GM18499 (cell line): ENCODE data around the gene REC8.

Source experiments
- ATAC-seq: cut with Tn5 transposase; IDR thresholded peaks from one replicate; pipeline ENCODE4 v1.9.1; 2021; ENCODE audit warnings: moderate number of reproducible peaks; ENCODE audit not compliant: insufficient read depth, unreplicated experiment

REC8 gene, protein sequence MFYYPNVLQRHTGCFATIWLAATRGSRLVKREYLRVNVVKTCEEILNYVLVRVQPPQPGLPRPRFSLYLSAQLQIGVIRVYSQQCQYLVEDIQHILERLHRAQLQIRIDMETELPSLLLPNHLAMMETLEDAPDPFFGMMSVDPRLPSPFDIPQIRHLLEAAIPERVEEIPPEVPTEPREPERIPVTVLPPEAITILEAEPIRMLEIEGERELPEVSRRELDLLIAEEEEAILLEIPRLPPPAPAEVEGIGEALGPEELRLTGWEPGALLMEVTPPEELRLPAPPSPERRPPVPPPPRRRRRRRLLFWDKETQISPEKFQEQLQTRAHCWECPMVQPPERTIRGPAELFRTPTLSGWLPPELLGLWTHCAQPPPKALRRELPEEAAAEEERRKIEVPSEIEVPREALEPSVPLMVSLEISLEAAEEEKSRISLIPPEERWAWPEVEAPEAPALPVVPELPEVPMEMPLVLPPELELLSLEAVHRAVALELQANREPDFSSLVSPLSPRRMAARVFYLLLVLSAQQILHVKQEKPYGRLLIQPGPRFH

DNA sequence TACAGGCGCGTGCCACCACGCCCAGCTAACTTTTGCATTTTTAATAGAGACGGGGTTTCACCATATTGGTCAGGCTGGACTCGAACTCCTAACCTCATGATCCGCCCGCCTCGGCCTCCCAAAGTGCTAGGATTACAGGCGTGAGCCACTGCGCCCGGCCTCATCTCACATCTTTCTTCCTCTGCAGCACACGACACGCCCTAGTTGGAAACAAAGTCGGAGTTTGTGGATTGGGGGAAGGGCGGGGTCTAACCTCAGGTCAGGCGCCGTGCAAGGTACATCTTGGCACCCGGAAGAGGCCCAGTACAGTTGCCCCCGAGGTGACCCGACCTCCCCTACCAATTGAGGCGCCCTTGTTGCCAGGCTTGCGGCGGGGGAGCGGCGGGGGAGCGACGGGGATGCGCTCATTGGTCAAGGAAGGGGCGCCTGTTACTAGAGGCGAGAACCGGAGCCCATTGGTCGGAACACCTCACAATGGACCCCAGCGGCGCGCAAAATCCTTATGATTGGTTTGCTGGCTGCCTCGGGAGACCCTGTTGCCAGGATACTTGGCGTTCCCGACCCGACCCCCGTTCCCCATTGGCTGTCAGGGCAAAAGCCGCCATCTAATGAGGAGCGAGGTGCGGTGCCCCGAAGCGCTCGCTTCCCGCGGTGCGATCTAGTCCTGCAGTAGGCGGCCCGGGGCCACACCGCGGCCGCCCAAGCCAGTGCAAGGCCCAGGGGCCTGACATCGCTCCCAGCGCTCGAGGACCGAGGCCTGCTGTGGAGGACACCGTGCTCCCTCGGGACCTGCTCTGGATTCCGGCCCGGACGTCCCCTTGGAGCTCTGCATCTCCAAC, at the start of gene REC8:
TSS of gene REC8 (plus strand) at position 659 of the 839 bp plus-strand sequence. CDS start 473 bp downstream, outside the sequence.
- peak; percentile 78 for ATAC-seq

DNA sequence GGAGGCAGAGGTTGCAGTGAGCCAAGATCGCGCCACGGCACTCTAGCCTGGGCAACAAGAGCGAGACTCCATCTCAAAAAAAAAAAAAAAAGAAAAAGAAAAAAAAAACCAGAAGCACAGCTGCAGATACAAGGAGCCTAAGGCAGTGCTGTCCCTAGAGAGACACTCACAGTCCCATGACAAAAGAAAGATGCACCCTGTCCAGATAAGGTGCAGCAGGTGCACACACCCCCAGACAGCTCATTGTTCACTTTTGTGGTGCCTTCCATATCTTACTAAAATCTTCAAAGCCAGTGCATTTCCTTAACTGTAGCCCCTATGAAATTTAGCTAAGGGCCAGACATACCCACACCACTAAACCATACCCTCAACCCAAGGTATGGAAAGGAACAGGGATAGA, 49.5 kb upstream of the REC8 start:
- ATAC-seq: no peak

DNA sequence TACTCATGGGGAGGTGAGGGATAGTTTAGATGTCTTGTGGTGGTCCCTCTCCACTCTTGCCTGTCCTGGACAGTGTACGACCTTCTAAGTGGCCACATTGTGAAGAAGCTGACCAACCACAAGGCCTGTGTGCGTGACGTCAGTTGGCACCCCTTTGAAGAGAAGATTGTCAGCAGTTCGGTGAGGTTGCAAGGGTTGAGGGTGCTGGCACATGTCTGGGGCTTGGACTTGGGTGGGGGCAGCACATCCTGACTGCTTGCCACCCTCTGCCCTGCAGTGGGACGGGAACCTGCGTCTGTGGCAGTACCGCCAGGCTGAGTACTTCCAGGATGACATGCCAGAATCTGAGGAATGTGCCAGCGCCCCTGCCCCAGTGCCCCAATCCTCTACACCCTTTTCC, 49.0 kb upstream of the REC8 start:
- no peak for ATAC-seq

DNA sequence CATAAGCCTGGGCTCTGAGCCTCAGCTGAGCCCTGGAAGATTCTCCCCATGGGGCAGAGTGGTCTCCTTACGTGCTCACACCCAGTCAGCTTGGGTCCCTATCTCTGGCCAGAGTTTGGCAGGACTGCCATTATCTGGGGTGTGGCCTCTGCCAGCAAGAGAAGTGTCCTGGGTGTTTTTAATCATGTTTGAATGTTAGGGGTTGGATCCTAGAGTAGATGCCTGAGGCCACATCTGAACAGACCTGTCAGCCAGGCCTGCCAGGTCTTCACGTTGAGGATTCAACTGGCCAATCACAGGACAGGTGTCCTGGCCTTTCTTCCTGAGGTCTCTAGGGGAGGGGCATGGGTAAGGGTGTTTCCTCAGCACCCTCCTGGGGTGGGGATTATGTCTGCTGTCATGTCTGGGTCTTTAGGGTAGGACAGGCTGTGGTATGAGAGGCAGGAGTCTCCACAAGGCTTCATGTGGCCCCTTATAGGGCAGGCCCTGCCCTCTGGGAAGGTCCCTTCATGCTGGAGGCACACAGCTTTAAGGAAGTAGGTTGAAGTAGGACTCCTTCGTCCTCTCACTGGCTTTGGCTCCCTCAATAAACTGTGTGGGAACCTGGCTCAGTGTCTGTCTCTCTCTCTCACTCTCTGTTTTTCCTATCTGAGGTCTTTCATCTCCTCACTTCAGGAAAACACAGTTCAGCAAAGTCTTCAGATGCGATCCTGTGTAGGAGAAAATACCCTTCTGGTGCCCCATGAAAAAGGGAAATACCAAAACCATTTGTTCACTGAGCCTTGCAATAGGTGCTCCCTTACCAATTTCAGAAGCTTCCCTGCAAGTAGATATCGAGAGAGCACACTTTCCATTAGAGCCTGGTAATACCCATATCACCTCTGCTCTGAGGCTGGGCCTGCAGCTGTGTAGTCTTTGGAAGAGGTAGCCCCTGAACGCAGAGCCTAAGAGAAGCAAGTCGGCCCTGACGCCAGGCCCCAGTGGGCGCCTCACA, 48.2 kb upstream of the REC8 start:
- no peak for ATAC-seq

DNA sequence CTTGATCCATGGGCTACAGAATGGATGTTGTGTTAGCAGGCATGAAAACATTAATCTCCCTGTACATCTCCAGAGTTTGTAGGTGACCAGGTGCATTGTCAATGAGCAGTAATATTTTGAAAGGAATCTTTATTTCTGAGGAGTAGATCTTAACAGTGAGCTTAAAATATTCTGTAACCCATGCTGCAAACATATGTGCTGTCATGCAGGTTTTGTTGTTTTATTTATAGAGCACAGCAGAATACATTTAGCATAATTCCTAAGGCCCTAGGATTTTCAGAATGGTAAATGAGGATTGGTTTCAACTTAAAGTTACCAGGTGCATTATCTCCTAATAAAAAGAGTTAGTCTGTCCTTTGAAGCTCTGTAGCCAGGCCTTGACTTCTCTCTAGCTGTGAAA, 44.9 kb upstream of the REC8 start:
- no peak for ATAC-seq

DNA sequence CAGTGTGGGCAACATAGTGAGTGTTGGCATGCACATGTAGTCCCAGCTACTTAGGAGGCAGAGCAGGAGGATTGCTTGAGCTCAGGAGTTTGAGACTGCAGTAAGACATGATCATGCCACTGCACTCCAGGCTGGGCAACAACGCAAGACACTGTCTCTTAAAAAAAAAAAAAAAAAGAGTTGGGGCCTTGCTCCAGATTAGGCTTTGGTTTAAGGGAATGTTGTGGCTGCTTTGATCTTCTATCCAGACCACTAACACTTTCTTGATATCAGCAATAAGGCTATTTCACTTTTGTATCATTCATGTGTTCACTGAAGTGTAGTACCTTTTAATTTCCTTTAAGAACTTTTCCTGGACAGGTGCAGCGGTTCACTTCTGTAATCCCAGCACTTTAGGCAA, 44.2 kb upstream of the REC8 start:
- ATAC-seq: no peak

DNA sequence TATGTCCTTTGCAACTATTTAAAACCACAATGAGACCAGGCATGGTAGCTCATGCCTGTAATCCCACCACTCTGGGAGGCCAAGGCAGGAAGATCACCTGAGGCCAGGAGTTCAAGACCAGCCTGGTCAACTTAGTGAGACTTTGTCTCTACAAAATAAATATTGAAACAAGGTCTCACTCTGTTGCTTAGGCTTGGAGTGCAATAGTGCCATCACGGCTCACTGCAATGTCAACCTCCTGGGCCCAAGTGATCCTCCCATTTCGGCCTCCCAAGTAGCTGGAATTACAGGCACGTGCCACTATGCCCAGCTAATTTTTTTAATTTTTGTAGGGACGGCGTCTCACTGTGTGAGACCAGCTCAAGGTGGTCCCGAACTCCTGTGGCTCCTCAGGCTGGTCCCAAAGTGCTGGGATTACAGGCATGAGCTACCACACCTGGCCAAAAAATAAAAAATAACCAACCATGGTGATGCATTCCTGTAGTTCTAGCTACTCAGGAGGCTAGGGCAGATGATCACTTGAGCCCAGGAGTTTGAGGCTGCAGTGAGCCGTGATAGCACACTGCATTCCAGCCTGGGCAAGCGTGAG, 42.4 kb upstream of the REC8 start:
- no peak for ATAC-seq

DNA sequence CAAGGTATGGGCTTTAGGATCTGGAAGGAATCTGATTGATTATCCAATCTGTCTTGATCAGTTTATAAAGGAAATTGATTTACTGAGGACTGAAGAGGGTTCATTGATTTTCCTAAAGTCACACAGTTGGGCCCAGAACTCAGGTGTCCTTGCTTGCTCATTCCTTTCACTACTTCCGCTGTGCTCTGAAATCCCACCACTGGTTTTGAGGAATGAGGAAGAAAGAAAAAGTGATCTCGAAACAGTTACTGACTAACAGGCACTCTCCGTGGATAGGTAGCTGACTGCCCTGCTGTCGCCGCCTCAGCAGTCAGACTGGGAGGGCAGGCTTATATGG, 41.5 kb upstream of the REC8 start, which contains the start of gene FITM1:
TSS of gene FITM1 (plus strand) at position 280 of the 337 bp plus-strand sequence. CDS start 905 bp downstream, outside the sequence.
- ATAC-seq: no peak

DNA sequence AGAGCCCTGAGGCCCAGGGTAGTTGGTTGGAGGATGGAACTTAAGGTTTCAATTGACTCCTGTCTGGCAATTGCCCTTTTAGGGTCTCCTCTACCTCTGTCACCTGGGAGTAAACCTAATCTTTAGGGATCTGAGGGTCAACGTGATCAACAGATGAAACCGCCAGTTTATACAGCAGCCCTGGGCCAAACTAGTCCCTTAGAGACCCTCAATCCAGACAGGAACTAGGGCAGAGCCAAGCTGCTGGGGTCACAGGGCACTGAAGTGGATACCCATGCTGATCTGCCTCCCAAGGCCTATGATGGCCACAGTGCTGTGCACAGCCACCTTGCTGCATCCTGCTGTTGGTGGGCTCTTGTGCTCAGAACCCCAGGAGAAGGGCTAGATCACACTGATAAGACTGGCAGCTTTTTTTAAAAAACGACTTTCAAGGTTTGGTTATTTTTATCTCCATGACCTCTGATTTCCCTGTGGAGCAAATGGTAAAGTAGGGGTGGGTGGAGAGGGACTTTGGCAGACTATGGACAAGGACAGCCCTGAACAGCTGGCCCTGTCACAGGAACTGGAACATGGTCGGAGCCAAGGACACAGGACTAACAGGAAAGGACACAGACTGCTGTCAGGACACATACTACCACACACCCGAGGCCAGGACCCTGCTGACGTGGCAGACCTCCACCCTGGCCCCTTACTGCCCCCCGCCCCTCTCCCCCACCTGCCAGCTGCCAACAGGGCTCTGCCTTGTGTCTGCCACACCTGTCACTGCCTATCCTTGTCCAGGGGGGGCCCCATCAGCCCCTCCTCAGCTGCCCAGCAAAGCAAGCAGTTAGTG, 40.9 kb upstream of the REC8 start:
- no peak for ATAC-seq

DNA sequence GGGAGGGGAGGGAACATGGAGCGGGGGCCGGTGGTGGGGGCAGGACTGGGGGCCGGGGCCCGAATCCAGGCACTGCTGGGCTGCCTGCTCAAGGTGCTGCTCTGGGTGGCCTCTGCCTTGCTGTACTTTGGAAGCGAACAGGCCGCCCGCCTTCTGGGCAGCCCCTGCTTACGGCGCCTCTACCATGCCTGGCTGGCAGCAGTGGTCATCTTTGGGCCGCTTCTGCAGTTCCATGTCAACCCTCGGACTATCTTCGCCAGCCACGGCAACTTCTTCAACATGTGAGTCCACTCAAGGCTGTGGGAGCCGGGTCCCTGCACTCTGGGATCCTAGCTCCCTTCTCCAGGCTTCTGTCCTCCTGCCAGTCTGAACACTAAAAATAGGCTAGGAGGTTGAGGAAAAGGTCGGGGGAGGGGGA, 40.3 kb upstream of the REC8 start:
- no peak for ATAC-seq

DNA sequence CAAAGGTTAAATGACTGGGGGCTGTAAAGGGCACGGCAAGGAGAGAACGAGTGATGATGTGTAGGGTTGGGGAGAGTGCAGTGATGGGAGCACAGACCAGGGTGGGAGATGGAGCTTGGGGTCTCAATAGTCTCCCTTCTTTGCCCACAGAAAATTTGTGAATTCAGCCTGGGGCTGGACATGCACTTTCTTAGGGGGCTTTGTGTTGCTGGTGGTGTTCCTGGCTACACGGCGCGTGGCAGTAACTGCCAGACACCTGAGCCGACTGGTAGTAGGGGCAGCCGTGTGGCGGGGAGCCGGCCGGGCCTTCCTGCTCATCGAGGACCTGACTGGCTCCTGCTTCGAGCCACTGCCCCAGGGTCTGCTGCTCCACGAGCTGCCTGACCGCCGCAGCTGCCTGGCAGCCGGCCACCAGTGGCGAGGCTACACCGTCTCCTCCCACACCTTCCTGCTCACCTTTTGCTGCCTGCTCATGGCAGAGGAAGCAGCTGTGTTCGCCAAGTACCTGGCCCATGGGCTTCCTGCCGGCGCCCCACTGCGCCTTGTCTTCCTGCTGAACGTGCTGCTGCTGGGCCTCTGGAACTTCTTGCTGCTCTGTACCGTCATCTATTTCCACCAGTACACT, 39.7 kb upstream of the REC8 start:
- ATAC-seq: no peak

DNA sequence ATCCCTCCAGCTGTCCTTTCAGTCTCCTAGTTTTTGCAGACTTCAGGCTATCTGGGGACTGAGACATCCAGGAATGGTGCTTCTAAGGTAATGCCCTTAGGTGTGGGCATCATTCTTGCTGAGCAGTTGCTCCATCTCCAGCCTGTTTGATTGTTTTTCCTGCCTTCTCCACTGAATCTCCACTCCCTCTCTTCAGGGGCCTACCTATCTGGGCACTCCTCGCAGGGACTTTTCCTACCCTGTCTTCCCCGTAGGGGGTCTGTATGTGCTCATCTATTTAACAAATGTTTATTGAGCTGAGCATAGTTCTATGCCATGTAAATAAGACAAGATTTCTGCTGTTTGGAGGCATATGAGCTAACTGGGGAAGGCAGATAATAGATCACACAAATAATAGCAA, 38.9 kb upstream of the REC8 start:
- no peak for ATAC-seq

DNA sequence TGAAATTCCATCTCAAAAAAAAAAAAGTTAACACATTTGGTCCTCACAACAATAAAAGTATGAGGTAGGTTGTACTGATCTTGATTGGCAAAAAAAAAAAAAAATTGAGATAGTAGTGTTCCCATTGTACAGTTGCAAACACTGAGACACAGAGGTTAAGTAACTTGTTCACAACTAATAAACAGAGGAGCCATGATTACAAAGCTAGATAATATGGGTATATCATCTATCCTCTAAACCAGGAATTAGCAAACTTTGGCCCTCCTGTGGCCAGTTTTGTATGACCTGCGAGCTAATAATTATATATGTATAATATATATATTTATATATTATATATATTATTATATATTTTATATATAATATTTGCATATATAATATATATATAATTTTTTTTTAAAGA, 38.1 kb upstream of the REC8 start:
- no peak for ATAC-seq

DNA sequence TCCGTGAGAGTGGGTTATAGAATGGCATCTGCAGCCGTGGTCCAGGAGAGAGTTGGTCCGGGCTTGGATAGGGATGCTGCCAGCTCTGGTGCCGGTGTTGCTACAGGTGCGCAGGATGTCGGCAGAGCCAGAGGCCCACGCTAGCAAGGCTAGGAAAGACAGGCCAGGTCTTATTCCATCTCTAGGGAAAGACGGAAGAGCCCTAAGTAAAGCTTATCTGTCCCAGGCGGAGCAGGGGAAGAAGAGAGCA, 36.4 kb upstream of the REC8 start:
- no peak for ATAC-seq

DNA sequence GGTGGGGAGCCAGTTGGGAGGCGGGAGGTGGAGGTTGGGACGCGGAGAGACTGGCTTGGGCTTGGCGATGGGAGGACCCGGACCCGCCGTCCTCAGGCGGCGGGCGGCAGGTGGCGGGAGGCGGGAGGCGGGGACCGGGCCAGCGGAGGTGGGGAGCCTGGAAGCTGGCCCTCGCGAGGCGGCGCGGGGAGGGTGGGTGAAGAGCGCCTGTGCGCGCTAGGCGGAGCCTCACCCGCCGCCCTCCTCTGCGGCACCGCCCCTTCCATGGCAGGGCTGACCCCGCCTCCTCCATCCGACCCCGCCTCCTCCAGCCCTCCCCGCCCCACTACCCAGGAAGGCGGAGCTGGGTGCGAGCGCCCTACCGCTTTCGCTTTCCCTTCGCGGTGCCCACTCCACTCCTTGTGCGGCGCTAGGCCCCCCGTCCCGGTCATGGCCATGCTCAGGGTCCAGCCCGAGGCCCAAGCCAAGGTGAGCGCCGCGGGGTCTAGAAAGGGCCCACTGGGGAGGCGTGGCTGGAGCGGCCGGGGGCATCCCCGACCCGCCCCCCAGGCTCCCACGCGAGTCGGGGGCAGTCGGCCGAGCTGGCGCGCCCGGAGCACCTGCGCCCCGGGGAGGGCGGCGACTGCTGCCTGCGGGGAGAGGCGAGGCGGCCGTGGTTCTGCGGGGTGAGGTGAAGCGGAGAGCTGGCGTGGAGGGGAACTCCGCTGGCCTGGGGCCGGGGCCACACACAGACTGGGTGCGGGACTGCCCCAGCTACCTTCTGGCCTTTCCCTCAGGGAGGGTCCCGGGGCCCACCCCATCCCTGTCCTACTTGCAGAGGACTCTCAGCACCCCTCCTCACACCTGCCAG, 35.8 kb upstream of the REC8 start, which contains the start of gene PSME1:
TSS of gene PSME1 (plus strand) at position 361 of the 850 bp plus-strand sequence. CDS start at position 430, 69 bp downstream.
- ATAC-seq: peak; percentile 52

DNA sequence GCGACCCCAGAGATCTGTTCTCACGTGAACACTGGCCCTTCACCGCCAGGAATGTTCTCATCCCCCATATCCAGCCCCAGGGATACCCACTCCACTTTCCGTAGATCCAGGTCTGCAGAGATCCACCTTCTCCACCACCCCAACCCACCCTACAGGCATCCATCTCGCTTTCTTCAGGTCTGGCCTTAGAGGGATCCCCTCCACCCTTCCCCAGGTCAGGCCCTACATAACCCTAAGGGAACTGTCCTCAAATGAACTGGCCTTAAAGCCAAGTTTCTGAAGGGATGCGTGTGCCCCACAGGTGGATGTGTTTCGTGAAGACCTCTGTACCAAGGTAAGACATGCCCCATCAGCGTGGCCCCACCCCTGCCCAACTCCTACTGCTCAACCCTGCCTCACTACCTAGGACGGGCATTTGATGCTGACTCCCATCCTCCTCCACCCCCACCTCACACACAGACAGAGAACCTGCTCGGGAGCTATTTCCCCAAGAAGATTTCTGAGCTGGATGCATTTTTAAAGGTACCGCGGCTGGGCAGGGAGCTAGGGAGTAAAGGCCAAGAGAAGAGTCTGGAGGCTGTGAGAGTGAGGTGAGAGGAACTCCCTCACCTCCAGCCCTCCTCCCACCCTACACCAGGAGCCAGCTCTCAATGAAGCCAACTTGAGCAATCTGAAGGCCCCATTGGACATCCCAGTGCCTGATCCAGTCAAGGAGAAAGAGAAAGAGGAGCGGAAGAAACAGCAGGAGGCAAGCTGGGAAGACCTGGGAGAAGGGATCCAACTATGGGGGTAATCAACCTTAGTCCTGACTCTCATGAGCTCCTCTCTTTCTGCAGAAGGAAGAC, 35.0 kb upstream of the REC8 start:
- ATAC-seq: no peak
